SK-N-SH (cell line): Measurements from ENCODE around the gene PSAP. TPM values are rescaled to one million over a fixed set of nuclear protein-coding genes. Genes with fewer than 3 reads are reported as not detected.

Experiments
- CTCF ChIA-PET: fragments of 300-600, 350-600 bp; formaldehyde crosslinking; extraction: SDS; loops from one replicate; lab custom pipeline; 2021; lab: Yijun Ruan, JAX
- POLR2A ChIA-PET: fragments of 350-600 bp; sonication (Branson Sonifier 250); formaldehyde crosslinking; extraction: SDS; loops from one replicate; lab custom pipeline; 2020; ENCODE audit warnings: antibody characterized with exemption, inconsistent platforms; lab: Yijun Ruan, JAX
- DNase-seq: peaks from one replicate; pipeline ENCODE4 v3.0.0; 2012
- H2AFZ ChIP-seq: fragments of 200-600 bp; sonication (generic); 2 replicates; pipeline ENCODE4 v1.8.1; 2016; ENCODE audit warnings: antibody characterized with exemption, mild to moderate bottlenecking, low read depth
- H3F3A ChIP-seq: fragments of 200-600 bp; sonication (generic); replicated peaks from 2 replicates; pipeline ENCODE3; 2016; ENCODE audit warnings: antibody characterized with exemption, mild to moderate bottlenecking; ENCODE audit not compliant: insufficient read depth
- H3K27ac ChIP-seq, 2 experiments: fragments of 200-500 bp in 1 of 2; fragments of 200-600 bp in 1 of 2; sonication (Bioruptor generic) in 1 of 2; sonication (generic), shearing (Covaris generic) in 1 of 2; 2 replicates each; pipeline versions ENCODE4 v1.5.1 to v1.6.1; 2014 to 2016; ENCODE audit warnings: low read depth in 2 of 2, inconsistent platforms in 1 of 2, low read length in 1 of 2, mild to moderate bottlenecking in 1 of 2, mixed read lengths in 1 of 2
- H3K27me3 ChIP-seq: fragments of 200-600 bp; sonication (generic), shearing (Covaris generic); 2 replicates; pipeline ENCODE4 v1.6.1; 2016; ENCODE audit warnings: mixed run types; ENCODE audit not compliant: insufficient read depth
- H3K36me3 ChIP-seq, 2 experiments: fragments of 200-500 bp in 1 of 2; fragments of 200-600 bp in 1 of 2; sonication (Bioruptor generic) in 1 of 2; sonication (generic) in 1 of 2; replicated peaks in 1 of 2; 2 replicates each; pipeline versions ENCODE3 to v1.5.1; 2014 to 2016; ENCODE audit warnings: low read length in 1 of 2, mild to moderate bottlenecking in 1 of 2; ENCODE audit not compliant: insufficient read depth in 2 of 2, control insufficient read depth in 1 of 2
- H3K4me1 ChIP-seq, 2 experiments: fragments of 200-500 bp in 1 of 2; fragments of 200-600 bp in 1 of 2; sonication (Bioruptor generic) in 1 of 2; sonication (generic), shearing (Covaris generic) in 1 of 2; 2 replicates each; pipeline versions ENCODE4 v1.5.1 to v1.6.1; 2014 to 2016; ENCODE audit warnings: low read depth in 1 of 2, low read length in 1 of 2, mixed run types in 1 of 2; ENCODE audit not compliant: insufficient read depth in 2 of 2, control insufficient read depth in 1 of 2
- H3K4me2 ChIP-seq: fragments of 200-600 bp; sonication (generic), shearing (Covaris generic); 2 replicates; pipeline ENCODE4 v1.6.1; 2017; ENCODE audit warnings: mixed run types
- H3K4me3 ChIP-seq, 2 experiments: fragments of 200-500 bp in 1 of 2; fragments of 200-600 bp in 1 of 2; sonication (Bioruptor generic) in 1 of 2; sonication (generic), shearing (Covaris generic) in 1 of 2; 2 replicates each; pipeline versions ENCODE4 v1.5.1 to v1.8.1; 2014 to 2016; ENCODE audit warnings: low read depth in 2 of 2, inconsistent platforms in 1 of 2, low read length in 1 of 2, mild to moderate bottlenecking in 1 of 2, mixed read lengths in 1 of 2, moderate library complexity in 1 of 2
- H3K79me2 ChIP-seq: fragments of 200-600 bp; sonication (generic); 2 replicates; pipeline ENCODE4 v1.8.1; 2017; ENCODE audit warnings: mild to moderate bottlenecking; ENCODE audit not compliant: insufficient read depth
- H3K9ac ChIP-seq: fragments of 200-600 bp; sonication (generic); 2 replicates; pipeline ENCODE4 v1.6.1; 2017; ENCODE audit warnings: mixed run types
- H3K9me2 ChIP-seq: fragments of 200-600 bp; sonication (generic); 2 replicates; pipeline ENCODE4 v1.6.1; 2017; ENCODE audit warnings: mixed run types
- H3K9me3 ChIP-seq: fragments of 200-600 bp; sonication (generic); 2 replicates; pipeline ENCODE4 v1.6.1; 2017; ENCODE audit warnings: mixed run types, mild to moderate bottlenecking, moderate library complexity
- H4K20me1 ChIP-seq: fragments of 200-600 bp; sonication (generic); 2 replicates; pipeline ENCODE4 v1.6.1; 2017; ENCODE audit warnings: mild to moderate bottlenecking, mixed run types; ENCODE audit not compliant: insufficient read depth
- ELF1 ChIP-seq: IDR thresholded peaks from 2 replicates; pipeline ENCODE4 v1.4.0; 2012
- FOSL2 ChIP-seq: IDR thresholded peaks from 2 replicates; pipeline ENCODE4 v1.4.0; 2012; ENCODE audit warnings: low read depth, mild to moderate bottlenecking, moderate library complexity, borderline replicate concordance
- FOXM1 ChIP-seq: IDR thresholded peaks from 2 replicates; pipeline ENCODE4 v1.4.0; 2012; ENCODE audit warnings: low read depth, mild to moderate bottlenecking
- JUND ChIP-seq: IDR thresholded peaks from 2 replicates; pipeline ENCODE4 v1.4.0; 2012
- MXI1 ChIP-seq: IDR thresholded peaks from 2 replicates; pipeline ENCODE4 v1.6.1; 2012; ENCODE audit warnings: mild to moderate bottlenecking, low read depth, low read length, improper control_type of control experiment
- NFIC ChIP-seq: IDR thresholded peaks from 2 replicates; pipeline ENCODE4 v1.4.0; 2012; ENCODE audit warnings: borderline replicate concordance
- NRF1 ChIP-seq: IDR thresholded peaks from 2 replicates; pipeline ENCODE4 v1.6.1; 2012; ENCODE audit warnings: low read depth, mild to moderate bottlenecking, low read length
- RAD21 ChIP-seq: IDR thresholded peaks from 2 replicates; pipeline ENCODE4 v1.6.1; 2012; ENCODE audit warnings: mild to moderate bottlenecking, low read length
- RXRA ChIP-seq: IDR thresholded peaks from 2 replicates; pipeline ENCODE4 v1.4.0; 2012; ENCODE audit warnings: low read depth, mild to moderate bottlenecking, borderline replicate concordance
- SIN3A ChIP-seq: IDR thresholded peaks from 2 replicates; pipeline ENCODE4 v1.6.1; 2012; ENCODE audit warnings: low read depth, mild to moderate bottlenecking, low read length, moderate library complexity, borderline replicate concordance
- TCF12 ChIP-seq: IDR thresholded peaks from 2 replicates; pipeline ENCODE4 v1.4.0; 2012
- TEAD4 ChIP-seq: IDR thresholded peaks from 2 replicates; pipeline ENCODE4 v1.4.0; 2012; ENCODE audit warnings: mild to moderate bottlenecking, borderline replicate concordance; ENCODE audit not compliant: insufficient read depth
- WGBS: methylation state at CpG from one replicate; pipeline ENCODE4 v1.1.6; 2017; ENCODE audit warnings: low lambda C conversion rate; 5-methylcytosine and 5-hydroxymethylcytosine counted together
- polyA plus RNA-seq, 3 experiments: library from polyadenylated mRNA; depleted of rRNA; stranded (reverse); fragments of >200 nt; gene quantifications; 2 replicates each; pipeline ENCODE4 v1.2.3, GENCODE V29; 2012
- TF ChIP-seq, protein P1 (sequence below): IDR thresholded peaks from 2 replicates; pipeline ENCODE4; 2012
- TF ChIP-seq, protein P2 (sequence below): fragments of 150-350 bp; IDR thresholded peaks from 2 replicates; pipeline ENCODE4 v1.6.1; 2017; ENCODE audit warnings: antibody characterized with exemption, low read length, low read depth, borderline replicate concordance
- TF ChIP-seq, protein P3 (sequence below): fragments of 150-350 bp; IDR thresholded peaks from 2 replicates; pipeline ENCODE4 v1.6.1; 2016; ENCODE audit warnings: mild to moderate bottlenecking, low read depth, low read length
- TF ChIP-seq, protein P4 (sequence below): IDR thresholded peaks from 2 replicates; pipeline ENCODE4 v1.6.1; 2012; ENCODE audit warnings: mild to moderate bottlenecking, low read depth, low read length, moderate library complexity
- TF ChIP-seq, protein P5 (sequence below): fragments of 200-600 bp; sonication (generic); IDR thresholded peaks from 2 replicates; pipeline ENCODE4 v1.6.1; 2017; ENCODE audit warnings: antibody characterized with exemption, mild to moderate bottlenecking, moderate library complexity

The PSAP gene
- polyA plus RNA-seq, 1 of the 3 experiments (the other 2 are of a cell fraction) = 1,647 TPM

DNA sequence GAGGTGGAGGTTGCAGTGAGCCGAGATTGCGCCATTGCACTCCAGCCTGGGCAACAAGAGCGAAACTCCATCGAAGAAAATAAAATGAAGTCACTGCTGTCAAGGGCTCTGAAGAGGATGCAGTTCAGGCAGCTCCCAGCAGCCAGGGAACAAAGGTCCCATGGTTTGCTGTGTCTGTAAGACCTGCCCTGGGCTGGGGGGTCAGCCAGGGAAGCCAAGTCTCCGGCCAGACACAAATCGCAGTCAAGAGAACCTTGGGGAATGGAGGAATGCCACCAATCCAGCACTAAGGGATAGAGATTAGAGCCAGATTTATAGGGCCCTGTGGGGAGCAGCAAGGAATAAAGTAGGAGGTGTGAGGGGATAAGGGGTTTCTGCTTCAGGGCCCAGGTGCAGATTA is 48.8 kb downstream of the PSAP start:
- Histone ChIP-seq H3K79me2 (no peaks in the 10 kb centered on the region), H3K4me1 (no peaks in the 10 kb centered on the region; a peak in 1 of 4 replicates), H3K4me2 (no peak overlapping the region), H3K9me3 (no peaks in the 10 kb centered on the region), H3K27me3 (no peaks in the 10 kb centered on the region), H2AFZ (no peak overlapping the region)
- ChIA-PET POLR2A (no interaction called here), CTCF (interaction anchor here (1.2 to 1.5 kb wide), 2 partner anchors 94 to 106 kb away, joined by 4 read pairs; no protein-coding TSS in a partner anchor)
- TF ChIP-seq, protein P1, sequence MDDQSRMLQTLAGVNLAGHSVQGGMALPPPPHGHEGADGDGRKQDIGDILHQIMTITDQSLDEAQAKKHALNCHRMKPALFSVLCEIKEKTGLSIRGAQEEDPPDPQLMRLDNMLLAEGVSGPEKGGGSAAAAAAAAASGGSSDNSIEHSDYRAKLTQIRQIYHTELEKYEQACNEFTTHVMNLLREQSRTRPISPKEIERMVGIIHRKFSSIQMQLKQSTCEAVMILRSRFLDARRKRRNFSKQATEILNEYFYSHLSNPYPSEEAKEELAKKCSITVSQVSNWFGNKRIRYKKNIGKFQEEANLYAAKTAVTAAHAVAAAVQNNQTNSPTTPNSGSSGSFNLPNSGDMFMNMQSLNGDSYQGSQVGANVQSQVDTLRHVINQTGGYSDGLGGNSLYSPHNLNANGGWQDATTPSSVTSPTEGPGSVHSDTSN = no peak
- no peak for TF ChIP-seq ELF1
- TF ChIP-seq NFIC = no peak
- TF ChIP-seq RAD21 = no peak
- TF ChIP-seq FOXM1 = no peak
- TF ChIP-seq, all 33 proteins: peak for 0
- no peak overlapping the region for H3K4me3 ChIP-seq
- no peaks in the 10 kb centered on the region for H4K20me1 ChIP-seq
- H3K27ac ChIP-seq = no peak overlapping the region
- no peak for DNase-seq
- H3K36me3 ChIP-seq = no peaks in the 10 kb centered on the region
- no peaks in the 10 kb centered on the region for H3K9me2 ChIP-seq
- 92% methylated on average over 6 of the region's 6 CpGs for WGBS
- no peak overlapping the region for H3K9ac ChIP-seq
- H3F3A ChIP-seq = no peaks in the 10 kb centered on the region

DNA sequence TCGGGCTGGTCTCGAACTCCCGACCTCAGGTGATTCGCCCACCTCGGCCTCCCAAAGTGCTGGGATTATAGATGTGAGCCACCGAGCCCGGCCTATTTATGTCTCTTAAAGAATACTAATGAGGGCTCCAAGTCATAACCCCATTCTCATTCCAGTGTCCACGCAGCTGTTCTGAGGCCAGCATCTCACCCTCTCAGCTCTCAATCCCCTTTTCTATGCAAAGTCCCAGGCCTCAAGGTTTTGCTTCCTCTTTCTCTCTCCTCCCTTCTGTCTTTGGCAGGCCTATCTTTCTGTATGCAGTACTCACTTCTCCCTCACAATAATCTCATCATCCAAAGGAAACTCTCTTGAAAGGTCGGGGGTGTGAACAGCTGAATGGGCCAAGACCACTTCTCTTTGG is 49.7 kb downstream of the PSAP start:
- Histone ChIP-seq H3K27me3 (no peaks in the 10 kb centered on the region), H3K36me3 (no peaks in the 10 kb centered on the region), H3K9me3 (no peaks in the 10 kb centered on the region), H3K27ac (no peak overlapping the region), H2AFZ (no peak overlapping the region), H3K79me2 (no peaks in the 10 kb centered on the region), H4K20me1 (no peaks in the 10 kb centered on the region), H3K4me3 (no peak overlapping the region), H3F3A (no peaks in the 10 kb centered on the region), H3K9ac (no peak overlapping the region), H3K4me1 (no peaks in the 10 kb centered on the region), H3K9me2 (no peaks in the 10 kb centered on the region), H3K4me2 (no peak overlapping the region)
- ChIA-PET CTCF (interaction anchor here (1.2 to 1.5 kb wide), 2 partner anchors 95 to 105 kb away, joined by 4 read pairs; no protein-coding TSS in a partner anchor), POLR2A (no interaction called here)
- DNase-seq = no peak
- TF ChIP-seq, protein P2, sequence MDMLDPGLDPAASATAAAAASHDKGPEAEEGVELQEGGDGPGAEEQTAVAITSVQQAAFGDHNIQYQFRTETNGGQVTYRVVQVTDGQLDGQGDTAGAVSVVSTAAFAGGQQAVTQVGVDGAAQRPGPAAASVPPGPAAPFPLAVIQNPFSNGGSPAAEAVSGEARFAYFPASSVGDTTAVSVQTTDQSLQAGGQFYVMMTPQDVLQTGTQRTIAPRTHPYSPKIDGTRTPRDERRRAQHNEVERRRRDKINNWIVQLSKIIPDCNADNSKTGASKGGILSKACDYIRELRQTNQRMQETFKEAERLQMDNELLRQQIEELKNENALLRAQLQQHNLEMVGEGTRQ = no peak
- TF ChIP-seq RXRA = no peak
- no peak for TF ChIP-seq MXI1
- TF ChIP-seq, protein P3, sequence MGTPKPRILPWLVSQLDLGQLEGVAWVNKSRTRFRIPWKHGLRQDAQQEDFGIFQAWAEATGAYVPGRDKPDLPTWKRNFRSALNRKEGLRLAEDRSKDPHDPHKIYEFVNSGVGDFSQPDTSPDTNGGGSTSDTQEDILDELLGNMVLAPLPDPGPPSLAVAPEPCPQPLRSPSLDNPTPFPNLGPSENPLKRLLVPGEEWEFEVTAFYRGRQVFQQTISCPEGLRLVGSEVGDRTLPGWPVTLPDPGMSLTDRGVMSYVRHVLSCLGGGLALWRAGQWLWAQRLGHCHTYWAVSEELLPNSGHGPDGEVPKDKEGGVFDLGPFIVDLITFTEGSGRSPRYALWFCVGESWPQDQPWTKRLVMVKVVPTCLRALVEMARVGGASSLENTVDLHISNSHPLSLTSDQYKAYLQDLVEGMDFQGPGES = no peak
- no peak for TF ChIP-seq FOSL2
- TF ChIP-seq, protein P4, sequence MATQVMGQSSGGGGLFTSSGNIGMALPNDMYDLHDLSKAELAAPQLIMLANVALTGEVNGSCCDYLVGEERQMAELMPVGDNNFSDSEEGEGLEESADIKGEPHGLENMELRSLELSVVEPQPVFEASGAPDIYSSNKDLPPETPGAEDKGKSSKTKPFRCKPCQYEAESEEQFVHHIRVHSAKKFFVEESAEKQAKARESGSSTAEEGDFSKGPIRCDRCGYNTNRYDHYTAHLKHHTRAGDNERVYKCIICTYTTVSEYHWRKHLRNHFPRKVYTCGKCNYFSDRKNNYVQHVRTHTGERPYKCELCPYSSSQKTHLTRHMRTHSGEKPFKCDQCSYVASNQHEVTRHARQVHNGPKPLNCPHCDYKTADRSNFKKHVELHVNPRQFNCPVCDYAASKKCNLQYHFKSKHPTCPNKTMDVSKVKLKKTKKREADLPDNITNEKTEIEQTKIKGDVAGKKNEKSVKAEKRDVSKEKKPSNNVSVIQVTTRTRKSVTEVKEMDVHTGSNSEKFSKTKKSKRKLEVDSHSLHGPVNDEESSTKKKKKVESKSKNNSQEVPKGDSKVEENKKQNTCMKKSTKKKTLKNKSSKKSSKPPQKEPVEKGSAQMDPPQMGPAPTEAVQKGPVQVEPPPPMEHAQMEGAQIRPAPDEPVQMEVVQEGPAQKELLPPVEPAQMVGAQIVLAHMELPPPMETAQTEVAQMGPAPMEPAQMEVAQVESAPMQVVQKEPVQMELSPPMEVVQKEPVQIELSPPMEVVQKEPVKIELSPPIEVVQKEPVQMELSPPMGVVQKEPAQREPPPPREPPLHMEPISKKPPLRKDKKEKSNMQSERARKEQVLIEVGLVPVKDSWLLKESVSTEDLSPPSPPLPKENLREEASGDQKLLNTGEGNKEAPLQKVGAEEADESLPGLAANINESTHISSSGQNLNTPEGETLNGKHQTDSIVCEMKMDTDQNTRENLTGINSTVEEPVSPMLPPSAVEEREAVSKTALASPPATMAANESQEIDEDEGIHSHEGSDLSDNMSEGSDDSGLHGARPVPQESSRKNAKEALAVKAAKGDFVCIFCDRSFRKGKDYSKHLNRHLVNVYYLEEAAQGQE = no peak
- no peak for TF ChIP-seq TCF12
- no peak for TF ChIP-seq SIN3A
- TF ChIP-seq NRF1 = no peak
- TF ChIP-seq, protein P5, sequence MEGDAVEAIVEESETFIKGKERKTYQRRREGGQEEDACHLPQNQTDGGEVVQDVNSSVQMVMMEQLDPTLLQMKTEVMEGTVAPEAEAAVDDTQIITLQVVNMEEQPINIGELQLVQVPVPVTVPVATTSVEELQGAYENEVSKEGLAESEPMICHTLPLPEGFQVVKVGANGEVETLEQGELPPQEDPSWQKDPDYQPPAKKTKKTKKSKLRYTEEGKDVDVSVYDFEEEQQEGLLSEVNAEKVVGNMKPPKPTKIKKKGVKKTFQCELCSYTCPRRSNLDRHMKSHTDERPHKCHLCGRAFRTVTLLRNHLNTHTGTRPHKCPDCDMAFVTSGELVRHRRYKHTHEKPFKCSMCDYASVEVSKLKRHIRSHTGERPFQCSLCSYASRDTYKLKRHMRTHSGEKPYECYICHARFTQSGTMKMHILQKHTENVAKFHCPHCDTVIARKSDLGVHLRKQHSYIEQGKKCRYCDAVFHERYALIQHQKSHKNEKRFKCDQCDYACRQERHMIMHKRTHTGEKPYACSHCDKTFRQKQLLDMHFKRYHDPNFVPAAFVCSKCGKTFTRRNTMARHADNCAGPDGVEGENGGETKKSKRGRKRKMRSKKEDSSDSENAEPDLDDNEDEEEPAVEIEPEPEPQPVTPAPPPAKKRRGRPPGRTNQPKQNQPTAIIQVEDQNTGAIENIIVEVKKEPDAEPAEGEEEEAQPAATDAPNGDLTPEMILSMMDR = no peak
- TF ChIP-seq JUND = no peak
- no peak for TF ChIP-seq FOXM1
- no peak for TF ChIP-seq TEAD4
- WGBS = 86% methylated on average over 6 of the region's 9 CpGs
